HepG2 (cell line): ENCODE measurements around the gene GAS2L2. TPM values are rescaled to one million over a fixed set of nuclear protein-coding genes. Genes with fewer than 3 reads are reported as not detected.

Source experiments
- ATAC-seq: fragments of 200-7000 bp; cut with Tn5 transposase; 3 replicates; pipeline ENCODE4 v1.9.1; 2020; ENCODE audit warnings: mild to moderate bottlenecking, moderate library complexity
- BruUV-seq: library from RNA; stranded (reverse); fragments of 400-500 nt; replicated peaks from 2 replicates; lab custom pipeline; 2021; lab: Mats Ljungman, UMichigan
- CTCF ChIA-PET: fragments of 300-600 bp; formaldehyde crosslinking; extraction: SDS; loops from one replicate; lab custom pipeline; 2021; ENCODE audit warnings: low total read pairs, inconsistent platforms, low intra/inter-chr PET ratio; lab: Yijun Ruan, JAX
- POLR2A ChIA-PET: fragments of 350-600 bp; sonication (Branson Sonifier 250); formaldehyde crosslinking; loops from one replicate; lab custom pipeline; 2020; ENCODE audit warnings: antibody characterized with exemption, inconsistent platforms; lab: Yijun Ruan, JAX
- DNase-seq: peaks from one replicate; pipeline ENCODE4 v3.0.0-alpha.2; 2015; ENCODE audit warnings: low spot score
- FAIRE-seq: peaks from 3 replicates; lab custom pipeline; 2011; peaks lifted over from hg19 to GRCh38; lab: Jason Lieb, UNC
- H2AFZ ChIP-seq: one replicate; pipeline ENCODE4 v1.6.1; 2011; ENCODE audit warnings: low read length, inconsistent platforms
- H3K27ac ChIP-seq: fragments of 300-600 bp; 3 replicates; pipeline ENCODE4 v1.8.0; 2011; ENCODE audit warnings: mixed run types, mild to moderate bottlenecking, mixed read lengths, low read length, inconsistent platforms; ENCODE audit not compliant: insufficient read depth; ENCODE audit errors: extremely low read length
- H3K27me3 ChIP-seq, 2 experiments: fragments of 200-600 bp in 1 of 2; 2 replicates in 1 of 2; 3 replicates in 1 of 2; pipeline versions ENCODE4 v1.6.0 to v1.8.0; 2011; ENCODE audit warnings: low read length in 2 of 2, mild to moderate bottlenecking in 2 of 2, moderate library complexity in 2 of 2, inconsistent platforms in 1 of 2; ENCODE audit not compliant: insufficient read depth in 2 of 2, control insufficient read depth in 1 of 2
- H3K36me3 ChIP-seq, 2 experiments: fragments of 200-600 bp in 1 of 2; replicated peaks in 1 of 2; 2 replicates in 1 of 2; 3 replicates in 1 of 2; pipeline versions ENCODE4 v1.5.1 to v1.8.0; 2011; ENCODE audit warnings: low read length in 2 of 2, inconsistent platforms in 1 of 2; ENCODE audit not compliant: insufficient read depth in 2 of 2, control insufficient read depth in 1 of 2
- H3K4me1 ChIP-seq: 2 replicates; pipeline ENCODE4 v1.5.1; 2012; ENCODE audit warnings: low read length, inconsistent platforms; ENCODE audit not compliant: insufficient read depth
- H3K4me2 ChIP-seq: 2 replicates; pipeline ENCODE4 v1.6.0; 2011; ENCODE audit warnings: low read depth, low read length, inconsistent platforms
- H3K4me3 ChIP-seq, 3 experiments: fragments of 200-600 bp in 1 of 3; sonication (generic), shearing (Covaris generic) in 1 of 3; replicated peaks in 1 of 3; 2 replicates each; pipeline ENCODE4 v1.5.1; 2011 to 2016; ENCODE audit warnings: low read length in 3 of 3, inconsistent platforms in 2 of 3, low read depth in 2 of 3, mild to moderate bottlenecking in 2 of 3, control low read depth in 1 of 3, mixed read lengths in 1 of 3; ENCODE audit not compliant: insufficient read depth in 1 of 3
- H3K79me2 ChIP-seq: one replicate; pipeline ENCODE4 v1.6.1; 2011; ENCODE audit warnings: low read length, inconsistent platforms; ENCODE audit not compliant: insufficient read depth
- H3K9ac ChIP-seq: 2 replicates; pipeline ENCODE4 v1.6.0; 2011; ENCODE audit warnings: mild to moderate bottlenecking, low read depth, low read length, inconsistent platforms; ENCODE audit not compliant: insufficient read depth
- H3K9me3 ChIP-seq: 2 replicates; pipeline ENCODE4 v1.5.1; 2012; ENCODE audit warnings: mild to moderate bottlenecking, low read length
- H4K20me1 ChIP-seq: 2 replicates; pipeline ENCODE4 v1.6.0; 2011; ENCODE audit warnings: inconsistent platforms, mild to moderate bottlenecking, low read length, moderate library complexity; ENCODE audit not compliant: insufficient read depth
- KLF6 ChIP-seq: IDR thresholded peaks from 2 replicates; pipeline ENCODE4 v1.8.0; 2016; ENCODE audit warnings: missing biosample characterization, missing genetic modification reagents
- MED1 ChIP-seq: sonication (generic); formaldehyde crosslinking; IDR thresholded peaks from 2 replicates; pipeline ENCODE4 v1.4.0; 2020; ENCODE audit warnings: missing genetic modification reagents
- NR3C1 ChIP-seq: sonication (generic); formaldehyde crosslinking; IDR thresholded peaks from 2 replicates; pipeline ENCODE4 v1.4.0; 2020; ENCODE audit warnings: missing genetic modification reagents
- YY1 ChIP-seq: IDR thresholded peaks from 2 replicates; pipeline ENCODE4 v1.6.1; 2011; ENCODE audit warnings: low read length, low read depth, moderate library complexity, mild to moderate bottlenecking; ENCODE audit not compliant: insufficient read depth, insufficient replicate concordance
- ZNF761 ChIP-seq: sonication (generic); formaldehyde crosslinking; conservative IDR thresholded peaks from 2 replicates; pipeline ENCODE4 v1.4.0; 2020; ENCODE audit warnings: mild to moderate bottlenecking, missing genetic modification reagents
- WGBS: methylation state at CpG from one replicate; pipeline ENCODE4 v1.1.6; 2017; ENCODE audit warnings: low lambda C conversion rate; 5-methylcytosine and 5-hydroxymethylcytosine counted together
- in situ Hi-C: cut with HindIII; loops from 2 replicates; pipeline ENCODE4 v1.10.0; 2017; ENCODE audit warnings: low pct_unique_long_range_greater_than_20kb; ENCODE audit not compliant: extremely low pct_ligation_motif_present
- intact Hi-C: fragments of 100-400 bp; cut with micrococcal nuclease; formaldehyde crosslinking; loops from one replicate; pipeline ENCODE4 v1.10.0; 2022; ENCODE audit not compliant: unreplicated experiment
- polyA plus RNA-seq, 8 experiments: library from polyadenylated mRNA; depleted of rRNA in 3 of 8; stranded (reverse) in 7 of 8; unstranded in 1 of 8; fragments of >200 nt; fragmentation: Illumina TruSeq in 4 of 8; extraction: Trizol in 4 of 8; gene quantifications; 2 replicates each; pipeline versions ENCODE4 v1.2.1 to v1.2.3, GENCODE V29; 2011 to 2016; ENCODE audit warnings: low read depth in 4 of 8, missing spikeins in 1 of 8, mixed read lengths in 1 of 8; ENCODE audit not compliant: insufficient read depth in 1 of 8
- total RNA-seq, 5 experiments: library from RNA; depleted of rRNA; stranded (reverse); fragments of >200 nt; fragmentation: Illumina TruSeq; extraction: Trizol; gene quantifications; 2 replicates each; pipeline ENCODE4 v1.2.3, GENCODE V29; 2016; ENCODE audit warnings: low read depth in 1 of 5
- TF ChIP-seq, protein P1 (sequence below): sonication (generic); formaldehyde crosslinking; conservative IDR thresholded peaks from 2 replicates; pipeline ENCODE4 v1.8.0; 2022; ENCODE audit warnings: mild to moderate bottlenecking, moderate library complexity, missing genetic modification reagents

Gene GAS2L2
- total and polyA plus RNA-seq, 2 of the 13 experiments (the other 11 are each of a cell fraction or from before 2014, with no cell fraction given), result not detected

DNA sequence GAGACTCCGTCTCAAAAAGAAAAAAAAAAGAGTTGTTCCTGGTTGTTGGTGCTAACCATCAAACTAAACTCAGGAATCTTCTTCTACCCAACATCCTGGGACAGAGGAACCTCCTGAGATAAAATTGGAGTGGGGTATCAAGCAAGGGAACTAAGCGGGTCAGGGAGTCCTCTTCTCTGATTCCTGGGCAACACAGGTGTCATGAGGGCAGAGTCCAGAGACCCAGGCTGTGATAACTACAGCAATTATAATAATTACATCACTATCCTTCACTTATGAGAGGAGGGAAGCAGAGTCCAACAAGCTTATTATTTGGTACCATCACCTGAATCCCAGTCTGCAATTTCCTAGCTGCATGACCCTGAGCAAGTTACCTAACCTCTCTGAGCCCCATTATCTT is 15.8 kb upstream of the GAS2L2 start:
- Histone ChIP-seq H3K4me2 (no peak overlapping the region), H3K27me3 (peaks cover 4 to 54% of the 10 kb centered on the region in 2 experiments; a peak in 3 of 5 replicates), H2AFZ (no peak overlapping the region), H3K9ac (no peak overlapping the region), H3K79me2 (no peaks in the 10 kb centered on the region), H4K20me1 (no peaks in the 10 kb centered on the region), H3K4me1 (peaks cover 12% of the 10 kb centered on the region), H3K27ac (no peak overlapping the region), H3K36me3 (no peaks in the 10 kb centered on the region)
- ChIA-PET POLR2A (no interaction called here), CTCF (no interaction called here)
- 16% methylated on average over 2 of the region's 2 CpGs for WGBS
- DNase-seq (no peak), FAIRE-seq (no peak), ATAC-seq (no peak)
- in situ Hi-C loops, result no loop called here
- intact Hi-C loops, result no loop called here
- no TSS peak for BruUV-seq
- no peak for TF ChIP-seq NR3C1 (CRISPR knock-in tag)
- no peak for TF ChIP-seq MED1 (CRISPR knock-in tag)
- TF ChIP-seq, protein P1, sequence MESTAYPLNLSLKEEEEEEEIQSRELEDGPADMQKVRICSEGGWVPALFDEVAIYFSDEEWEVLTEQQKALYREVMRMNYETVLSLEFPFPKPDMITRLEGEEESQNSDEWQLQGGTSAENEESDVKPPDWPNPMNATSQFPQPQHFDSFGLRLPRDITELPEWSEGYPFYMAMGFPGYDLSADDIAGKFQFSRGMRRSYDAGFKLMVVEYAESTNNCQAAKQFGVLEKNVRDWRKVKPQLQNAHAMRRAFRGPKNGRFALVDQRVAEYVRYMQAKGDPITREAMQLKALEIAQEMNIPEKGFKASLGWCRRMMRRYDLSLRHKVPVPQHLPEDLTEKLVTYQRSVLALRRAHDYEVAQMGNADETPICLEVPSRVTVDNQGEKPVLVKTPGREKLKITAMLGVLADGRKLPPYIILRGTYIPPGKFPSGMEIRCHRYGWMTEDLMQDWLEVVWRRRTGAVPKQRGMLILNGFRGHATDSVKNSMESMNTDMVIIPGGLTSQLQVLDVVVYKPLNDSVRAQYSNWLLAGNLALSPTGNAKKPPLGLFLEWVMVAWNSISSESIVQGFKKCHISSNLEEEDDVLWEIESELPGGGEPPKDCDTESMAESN (CRISPR knock-in tag), result no peak
- no peak for TF ChIP-seq ZNF761 (CRISPR knock-in tag)
- no peak for TF ChIP-seq KLF6
- no peak for TF ChIP-seq YY1
- TF ChIP-seq, all 625 proteins: peak for 0
- Histone ChIP-seq H3K4me3 (no peak overlapping the region), H3K9me3 (no peaks in the 10 kb centered on the region)
